Hepatocyte (in vitro differentiated cells): ENCODE results near the gene ATP10D. TPM values are rescaled to one million over a fixed set of nuclear protein-coding genes. Genes with fewer than 3 reads are reported as not detected.

Experiments used
- DNase-seq: peaks from one replicate; pipeline ENCODE4 v3.0.0-alpha.2; 2016; ENCODE audit warnings: low spot score
- H2AFZ ChIP-seq: fragments of 200-600 bp; sonication (generic); 2 replicates; pipeline ENCODE4 v1.6.0; 2016; ENCODE audit warnings: antibody characterized with exemption, mild to moderate bottlenecking
- H3K27ac ChIP-seq: fragments of 200-600 bp; sonication (generic); 2 replicates; pipeline ENCODE4 v1.5.1; 2016; ENCODE audit warnings: mild to moderate bottlenecking
- H3K27me3 ChIP-seq: fragments of 200-600 bp; sonication (generic); 2 replicates; pipeline ENCODE4 v1.6.1; 2016
- H3K36me3 ChIP-seq: fragments of 200-600 bp; sonication (generic); replicated peaks from 2 replicates; pipeline ENCODE4 v1.5.1; 2016; ENCODE audit warnings: low read depth; ENCODE audit not compliant: insufficient read depth
- H3K4me1 ChIP-seq: fragments of 200-600 bp; sonication (generic); 2 replicates; pipeline ENCODE4 v1.5.1; 2016; ENCODE audit warnings: mild to moderate bottlenecking, moderate library complexity; ENCODE audit not compliant: insufficient read depth
- H3K4me2 ChIP-seq: fragments of 200-600 bp; sonication (generic); 2 replicates; pipeline ENCODE4 v1.6.0; 2016
- H3K4me3 ChIP-seq: fragments of 200-600 bp; sonication (generic); 2 replicates; pipeline ENCODE4 v1.5.1; 2016; ENCODE audit warnings: mild to moderate bottlenecking
- H3K79me2 ChIP-seq: fragments of 200-600 bp; sonication (generic); 2 replicates; pipeline ENCODE4 v1.6.0; 2017; ENCODE audit warnings: mild to moderate bottlenecking
- H3K9me2 ChIP-seq: fragments of 200-600 bp; sonication (generic); replicated peaks from 2 replicates; pipeline ENCODE4 v1.6.0; 2017; ENCODE audit warnings: mild to moderate bottlenecking; ENCODE audit not compliant: insufficient read depth
- H3K9me3 ChIP-seq: fragments of 200-600 bp; sonication (generic); 2 replicates; pipeline ENCODE4 v1.5.1; 2016; ENCODE audit warnings: low read depth, mild to moderate bottlenecking
- H4K20me1 ChIP-seq: fragments of 200-600 bp; sonication (generic); 2 replicates; pipeline ENCODE4 v1.6.0; 2016; ENCODE audit warnings: mild to moderate bottlenecking; ENCODE audit not compliant: insufficient read depth, poor library complexity, severe bottlenecking
- EZH2 ChIP-seq: fragments of 200-600 bp; sonication (generic); IDR thresholded peaks from 2 replicates; pipeline ENCODE4 v1.6.1; 2016; ENCODE audit warnings: antibody characterized with exemption, mild to moderate bottlenecking, borderline replicate concordance
- EZH2phosphoT487 ChIP-seq: fragments of 200-600 bp; sonication (generic); IDR thresholded peaks from one replicate; pipeline ENCODE4 v1.6.1; 2018; ENCODE audit warnings: antibody characterized with exemption, mild to moderate bottlenecking, low read depth, moderate library complexity; ENCODE audit not compliant: unreplicated experiment, severe bottlenecking
- WGBS: methylation state at CpG from one replicate; pipeline ENCODE4 v1.1.6; 2016; ENCODE audit warnings: low lambda C conversion rate; ENCODE audit errors: missing lambda C conversion rate; 5-methylcytosine and 5-hydroxymethylcytosine counted together
- polyA plus RNA-seq: library from polyadenylated mRNA; unstranded; fragments of >200 nt; fragmentation: Nextera tagmentation; extraction: Ambion mirVana; gene quantifications from 2 replicates; pipeline ENCODE4 v1.2.1, GENCODE V29; 2016
- total RNA-seq: library from RNA; depleted of rRNA; stranded (reverse); fragments of >200 nt; gene quantifications from 2 replicates; pipeline ENCODE4 v1.2.3, GENCODE V29; 2014
- TF ChIP-seq, protein P1 (sequence below): fragments of 200-600 bp; sonication (generic); IDR thresholded peaks from 2 replicates; pipeline ENCODE4 v1.5.1; 2016; ENCODE audit warnings: antibody characterized with exemption, mild to moderate bottlenecking; ENCODE audit not compliant: poor library complexity

Gene ATP10D
- total and polyA plus RNA-seq, 2 experiments from 2014 or later, result 8.0 to 14.7 TPM

DNA sequence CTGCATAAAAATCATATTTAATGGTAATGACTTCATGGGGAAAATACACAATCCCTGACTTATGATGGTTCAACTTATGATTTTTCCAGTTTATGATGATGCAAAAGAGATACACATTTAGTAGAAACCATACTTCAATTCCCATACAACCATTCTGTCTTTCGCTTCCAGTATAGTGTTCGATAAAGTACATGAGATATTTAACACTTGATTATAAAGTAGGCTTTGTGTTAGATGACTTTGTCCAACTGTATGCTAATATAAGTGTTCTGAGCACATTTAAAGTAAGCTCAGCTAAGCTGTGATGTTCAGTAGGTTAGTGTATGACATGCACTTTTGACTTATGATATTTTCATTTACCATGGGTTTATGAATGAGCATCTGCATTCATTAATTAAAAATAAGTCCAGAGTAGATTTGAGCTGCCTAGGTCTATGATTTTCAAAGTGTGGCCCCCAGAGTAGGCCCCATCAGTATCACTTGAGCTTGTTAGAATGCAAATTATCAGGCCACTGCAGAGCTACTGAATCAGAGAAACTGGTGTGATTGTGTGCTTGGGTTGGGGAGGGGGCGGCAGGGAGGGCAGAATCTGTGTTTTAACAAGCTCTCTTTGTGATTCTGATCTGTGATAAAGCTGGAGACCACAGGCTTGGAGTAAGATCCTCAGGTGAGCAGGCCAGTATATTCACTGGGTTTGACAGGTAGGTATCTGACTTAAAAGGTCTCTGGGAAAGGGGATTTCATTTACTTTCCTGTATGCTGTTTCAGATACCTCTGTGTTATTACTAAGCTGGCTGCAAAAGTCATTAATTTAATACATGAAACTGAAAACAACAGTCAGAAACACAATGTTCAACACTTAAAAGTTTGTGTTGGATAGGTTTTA is 8.4 kb downstream of the ATP10D start:
- no peaks in the 10 kb centered on the region for H4K20me1 ChIP-seq
- H3K79me2 ChIP-seq, result peaks cover 14% of the 10 kb centered on the region
- H3K4me3 ChIP-seq, result no peak overlapping the region
- WGBS, result 95% methylated on average over 3 of the region's 3 CpGs
- no peaks in the 10 kb centered on the region for H3K9me2 ChIP-seq
- H3K27me3 ChIP-seq, result no peaks in the 10 kb centered on the region
- no peak overlapping the region for H3K4me2 ChIP-seq
- H3K4me1 ChIP-seq, result no peaks in the 10 kb centered on the region
- TF ChIP-seq EZH2 (no peak), EZH2phosphoT487 (no peak)
- TF ChIP-seq, protein P1, sequence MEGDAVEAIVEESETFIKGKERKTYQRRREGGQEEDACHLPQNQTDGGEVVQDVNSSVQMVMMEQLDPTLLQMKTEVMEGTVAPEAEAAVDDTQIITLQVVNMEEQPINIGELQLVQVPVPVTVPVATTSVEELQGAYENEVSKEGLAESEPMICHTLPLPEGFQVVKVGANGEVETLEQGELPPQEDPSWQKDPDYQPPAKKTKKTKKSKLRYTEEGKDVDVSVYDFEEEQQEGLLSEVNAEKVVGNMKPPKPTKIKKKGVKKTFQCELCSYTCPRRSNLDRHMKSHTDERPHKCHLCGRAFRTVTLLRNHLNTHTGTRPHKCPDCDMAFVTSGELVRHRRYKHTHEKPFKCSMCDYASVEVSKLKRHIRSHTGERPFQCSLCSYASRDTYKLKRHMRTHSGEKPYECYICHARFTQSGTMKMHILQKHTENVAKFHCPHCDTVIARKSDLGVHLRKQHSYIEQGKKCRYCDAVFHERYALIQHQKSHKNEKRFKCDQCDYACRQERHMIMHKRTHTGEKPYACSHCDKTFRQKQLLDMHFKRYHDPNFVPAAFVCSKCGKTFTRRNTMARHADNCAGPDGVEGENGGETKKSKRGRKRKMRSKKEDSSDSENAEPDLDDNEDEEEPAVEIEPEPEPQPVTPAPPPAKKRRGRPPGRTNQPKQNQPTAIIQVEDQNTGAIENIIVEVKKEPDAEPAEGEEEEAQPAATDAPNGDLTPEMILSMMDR, result no peak
- H2AFZ ChIP-seq, result no peak overlapping the region
- no peaks in the 10 kb centered on the region for H3K36me3 ChIP-seq
- no peak overlapping the region for H3K27ac ChIP-seq
- no peak for DNase-seq
- no peaks in the 10 kb centered on the region for H3K9me3 ChIP-seq

DNA sequence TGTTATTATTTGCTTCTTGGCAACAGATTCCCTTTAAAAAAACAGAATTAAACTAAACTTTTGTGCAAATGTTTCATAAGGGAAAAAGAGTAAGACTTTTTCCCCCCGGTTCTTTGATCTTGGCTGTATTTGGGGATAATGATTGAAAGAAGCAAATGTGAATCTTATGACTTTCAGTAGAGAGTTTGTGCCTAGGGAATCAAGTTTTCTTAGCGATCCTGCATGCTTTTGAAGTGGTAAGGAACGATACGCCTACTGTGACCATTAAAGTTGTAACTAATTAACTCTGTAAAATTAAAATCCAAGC is 9.0 kb downstream of the ATP10D start:
- Histone ChIP-seq H3K36me3 (no peaks in the 10 kb centered on the region), H3K4me2 (no peak overlapping the region), H4K20me1 (no peaks in the 10 kb centered on the region), H3K9me2 (no peaks in the 10 kb centered on the region), H3K9me3 (no peaks in the 10 kb centered on the region), H3K27me3 (no peaks in the 10 kb centered on the region), H3K4me1 (no peaks in the 10 kb centered on the region), H3K4me3 (no peak overlapping the region), H2AFZ (no peak overlapping the region), H3K27ac (no peak overlapping the region), H3K79me2 (peaks cover 9% of the 10 kb centered on the region)
- WGBS, result 63% methylated on average over 4 of the region's 4 CpGs
- TF ChIP-seq EZH2phosphoT487 (no peak), EZH2 (no peak)
- TF ChIP-seq, protein P1, result no peak
- no peak for DNase-seq

DNA sequence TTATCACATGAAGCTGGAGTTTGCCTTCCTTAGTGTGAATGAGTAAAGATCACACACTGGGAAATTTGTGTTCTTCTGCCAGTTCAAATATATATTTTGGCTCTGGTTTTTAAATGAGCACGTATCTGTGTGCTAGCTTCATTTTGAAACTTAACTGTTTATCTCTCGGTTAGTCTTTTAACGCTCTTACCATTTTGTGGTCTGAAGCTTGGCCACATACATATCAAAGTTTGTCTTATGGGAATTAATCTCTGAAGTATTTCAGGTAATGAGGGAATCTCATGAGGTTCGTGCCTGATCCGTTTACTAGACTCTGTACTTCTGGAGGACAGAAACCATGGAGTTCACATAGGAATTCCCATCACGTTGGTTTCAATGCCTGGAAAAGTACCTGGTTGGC is 13.8 kb downstream of the ATP10D start:
- H3K79me2 ChIP-seq, result no peaks in the 10 kb centered on the region
- no peaks in the 10 kb centered on the region for H3K4me1 ChIP-seq
- H3K9me2 ChIP-seq, result no peaks in the 10 kb centered on the region
- no peaks in the 10 kb centered on the region for H3K27me3 ChIP-seq
- no peaks in the 10 kb centered on the region for H3K9me3 ChIP-seq
- H2AFZ ChIP-seq, result no peak overlapping the region
- 94% methylated on average over 6 of the region's 6 CpGs for WGBS
- no peak overlapping the region for H3K27ac ChIP-seq
- H3K4me2 ChIP-seq, result no peak overlapping the region
- no peak for DNase-seq
- H4K20me1 ChIP-seq, result no peaks in the 10 kb centered on the region
- TF ChIP-seq, protein P1, result no peak
- TF ChIP-seq EZH2phosphoT487 (no peak), EZH2 (no peak)
- H3K36me3 ChIP-seq, result no peaks in the 10 kb centered on the region
- H3K4me3 ChIP-seq, result no peak overlapping the region
